Astrocyte (in vitro differentiated cells and primary cell): ENCODE measurements around the gene ANGPTL8. TPM values are rescaled to one million over a fixed set of nuclear protein-coding genes. Genes with fewer than 3 reads are reported as not detected.

Source experiments
- DNase-seq: peaks from one replicate; pipeline ENCODE4 v3.0.0-alpha.2; 2010; ENCODE audit warnings: low read depth
- FAIRE-seq: peaks from 2 replicates; lab custom pipeline; 2011; peaks lifted over from hg19 to GRCh38; lab: Jason Lieb, UNC
- H2AFZ ChIP-seq: 2 replicates; pipeline ENCODE4 v1.6.0; 2012; ENCODE audit warnings: low read depth, low read length, inconsistent platforms
- H3K27ac ChIP-seq: 2 replicates; pipeline ENCODE4 v1.5.1; 2011; ENCODE audit warnings: low read depth, low read length, inconsistent platforms
- H3K27me3 ChIP-seq: 2 replicates; pipeline ENCODE4 v1.6.0; 2011; ENCODE audit warnings: low read length, inconsistent platforms; ENCODE audit not compliant: insufficient read depth
- H3K36me3 ChIP-seq: 2 replicates; pipeline ENCODE4 v1.5.1; 2011; ENCODE audit warnings: low read length, inconsistent platforms; ENCODE audit not compliant: insufficient read depth
- H3K4me1 ChIP-seq: 2 replicates; pipeline ENCODE4 v1.5.1; 2011; ENCODE audit warnings: low read length, inconsistent platforms; ENCODE audit not compliant: insufficient read depth
- H3K4me2 ChIP-seq: 2 replicates; pipeline ENCODE4 v1.6.0; 2012; ENCODE audit warnings: low read length, inconsistent platforms
- H3K4me3 ChIP-seq: 2 replicates; pipeline ENCODE4 v1.5.1; 2011; ENCODE audit warnings: low read depth, mild to moderate bottlenecking, low read length, inconsistent platforms; ENCODE audit not compliant: insufficient read depth
- H3K79me2 ChIP-seq: 2 replicates; pipeline ENCODE4 v1.6.0; 2012; ENCODE audit warnings: mild to moderate bottlenecking, low read length, inconsistent platforms; ENCODE audit not compliant: insufficient read depth
- H3K9ac ChIP-seq: 2 replicates; pipeline ENCODE4 v1.6.0; 2012; ENCODE audit warnings: mild to moderate bottlenecking, low read length, inconsistent platforms
- H3K9me3 ChIP-seq: 2 replicates; pipeline ENCODE4 v1.5.1; 2012; ENCODE audit warnings: low read depth, mild to moderate bottlenecking, low read length, inconsistent platforms; ENCODE audit not compliant: insufficient read depth
- H4K20me1 ChIP-seq: 2 replicates; pipeline ENCODE4 v1.6.0; 2012; ENCODE audit warnings: low read length, inconsistent platforms; ENCODE audit not compliant: insufficient read depth
- H3K27ac Mint-ChIP-seq: one replicate; pipeline ENCODE4 v1.8.0; 2021; ENCODE audit warnings: mild to moderate bottlenecking, mixed read lengths; ENCODE audit not compliant: unreplicated experiment
- H3K27me3 Mint-ChIP-seq: one replicate; pipeline ENCODE4 v1.8.0; 2021; ENCODE audit warnings: low read depth, mixed read lengths; ENCODE audit not compliant: unreplicated experiment
- H3K36me3 Mint-ChIP-seq: one replicate; pipeline ENCODE4 v1.8.0; 2021; ENCODE audit warnings: low read depth, mixed read lengths; ENCODE audit not compliant: unreplicated experiment
- H3K4me1 Mint-ChIP-seq: one replicate; pipeline ENCODE4 v1.8.0; 2021; ENCODE audit warnings: low read depth, mixed read lengths; ENCODE audit not compliant: unreplicated experiment
- H3K4me3 Mint-ChIP-seq: one replicate; pipeline ENCODE4 v1.8.0; 2021; ENCODE audit warnings: mild to moderate bottlenecking, moderate library complexity, mixed read lengths; ENCODE audit not compliant: unreplicated experiment
- H3K9me3 Mint-ChIP-seq: one replicate; pipeline ENCODE4 v1.8.0; 2021; ENCODE audit warnings: mild to moderate bottlenecking, mixed read lengths; ENCODE audit not compliant: unreplicated experiment
- EZH2 ChIP-seq: IDR thresholded peaks from 2 replicates; pipeline ENCODE4 v1.6.1; 2012; ENCODE audit warnings: mild to moderate bottlenecking, low read length, inconsistent platforms; ENCODE audit not compliant: insufficient read depth
- total RNA-seq: library from RNA; stranded (reverse); gene quantifications from 2 replicates; pipeline ENCODE4 v1.2.1, GENCODE V29; 2021
- TF ChIP-seq, protein P1 (sequence below): IDR thresholded peaks from 2 replicates; pipeline ENCODE4 v1.5.1; 2011; ENCODE audit warnings: low read depth, mild to moderate bottlenecking, inconsistent platforms, low read length, moderate library complexity; ENCODE audit not compliant: insufficient read depth

ANGPTL8 gene
- total RNA-seq, 1 donor from 2014 or later = not detected

DNA sequence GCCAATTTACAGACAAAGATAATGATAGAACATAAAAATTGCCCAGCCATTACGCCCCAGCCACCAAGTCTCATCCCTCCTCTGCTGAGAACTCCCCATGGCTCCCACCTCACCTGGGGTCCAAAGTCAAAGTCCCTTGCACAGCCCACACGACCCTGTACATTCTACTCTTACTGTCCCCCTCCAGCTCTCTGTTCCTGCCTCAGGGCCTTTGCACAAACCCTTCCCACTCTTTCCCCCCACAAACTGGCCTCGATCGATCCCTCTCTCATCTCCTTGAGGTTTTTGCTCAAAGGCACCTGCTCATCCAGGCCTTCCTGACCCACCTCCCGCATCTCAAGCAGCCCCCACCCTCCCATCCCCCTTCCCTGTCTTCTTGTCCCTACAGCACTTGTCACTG, 21.6 kb downstream of the ANGPTL8 start:
- Mint-ChIP-seq H3K27me3 (peaks cover 11% of the 10 kb centered on the region), H3K9me3 (no peaks in the 10 kb centered on the region), H3K4me3 (peak overlapping the region; percentile 83), H3K36me3 (no peaks in the 10 kb centered on the region), H3K27ac (no peak overlapping the region), H3K4me1 (peaks cover 2% of the 10 kb centered on the region)
- no peak overlapping the region for H3K27ac ChIP-seq
- no peaks in the 10 kb centered on the region for H3K27me3 ChIP-seq
- DNase-seq (no peak), FAIRE-seq (no peak)
- no peak for TF ChIP-seq EZH2
- TF ChIP-seq, protein P1, sequence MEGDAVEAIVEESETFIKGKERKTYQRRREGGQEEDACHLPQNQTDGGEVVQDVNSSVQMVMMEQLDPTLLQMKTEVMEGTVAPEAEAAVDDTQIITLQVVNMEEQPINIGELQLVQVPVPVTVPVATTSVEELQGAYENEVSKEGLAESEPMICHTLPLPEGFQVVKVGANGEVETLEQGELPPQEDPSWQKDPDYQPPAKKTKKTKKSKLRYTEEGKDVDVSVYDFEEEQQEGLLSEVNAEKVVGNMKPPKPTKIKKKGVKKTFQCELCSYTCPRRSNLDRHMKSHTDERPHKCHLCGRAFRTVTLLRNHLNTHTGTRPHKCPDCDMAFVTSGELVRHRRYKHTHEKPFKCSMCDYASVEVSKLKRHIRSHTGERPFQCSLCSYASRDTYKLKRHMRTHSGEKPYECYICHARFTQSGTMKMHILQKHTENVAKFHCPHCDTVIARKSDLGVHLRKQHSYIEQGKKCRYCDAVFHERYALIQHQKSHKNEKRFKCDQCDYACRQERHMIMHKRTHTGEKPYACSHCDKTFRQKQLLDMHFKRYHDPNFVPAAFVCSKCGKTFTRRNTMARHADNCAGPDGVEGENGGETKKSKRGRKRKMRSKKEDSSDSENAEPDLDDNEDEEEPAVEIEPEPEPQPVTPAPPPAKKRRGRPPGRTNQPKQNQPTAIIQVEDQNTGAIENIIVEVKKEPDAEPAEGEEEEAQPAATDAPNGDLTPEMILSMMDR = no peak
- no peaks in the 10 kb centered on the region for H3K36me3 ChIP-seq
- no peak overlapping the region for H3K9ac ChIP-seq
- H3K9me3 ChIP-seq = no peaks in the 10 kb centered on the region
- H2AFZ ChIP-seq = no peak overlapping the region
- no peak overlapping the region for H3K4me3 ChIP-seq
- no peaks in the 10 kb centered on the region for H3K79me2 ChIP-seq
- H4K20me1 ChIP-seq = peaks cover 5% of the 10 kb centered on the region
- H3K4me2 ChIP-seq = peak overlapping the region; percentile 89
- H3K4me1 ChIP-seq = peaks cover 4% of the 10 kb centered on the region

- H3K27me3 ChIP-seq = no peaks in the 10 kb centered on the region
- H3K36me3 ChIP-seq = no peaks in the 10 kb centered on the region
- H3K4me2 ChIP-seq = peak overlapping the region; percentile 89
- H3K4me3 ChIP-seq = peak overlapping the region; percentile 61
- no peak overlapping the region for H3K27ac ChIP-seq
- H3K4me1 Mint-ChIP-seq = peaks cover 2% of the 10 kb centered on the region
- H3K4me1 ChIP-seq = peaks cover 4% of the 10 kb centered on the region
- peak overlapping the region; percentile 83 for H3K4me3 Mint-ChIP-seq
- FAIRE-seq (no peak), DNase-seq (no peak)
- H3K27me3 Mint-ChIP-seq = peaks cover 15% of the 10 kb centered on the region
- peak overlapping the region; percentile 75 for H3K9ac ChIP-seq
- H3K27ac Mint-ChIP-seq = no peak overlapping the region
- no peaks in the 10 kb centered on the region for H3K79me2 ChIP-seq
- peak overlapping the region; percentile 78 for H2AFZ ChIP-seq
- H3K9me3 Mint-ChIP-seq = no peaks in the 10 kb centered on the region
- H3K36me3 Mint-ChIP-seq = no peaks in the 10 kb centered on the region
- TF ChIP-seq, protein P1 = no peak
- no peak for TF ChIP-seq EZH2
- peaks cover 5% of the 10 kb centered on the region for H4K20me1 ChIP-seq
- H3K9me3 ChIP-seq = no peaks in the 10 kb centered on the region
Observed at GRCh38 chr19:11261431-11261970, 22.1 kb downstream of the ANGPTL8 start.
